Measurements from ENCODE around the gene REEP5. TPM values are rescaled to one million over a fixed set of nuclear protein-coding genes. Genes with fewer than 3 reads are reported as not detected.
A peak's percentile ranks its signal among the peaks of the same experiment; 100 is the strongest.
"Not testable (repeated sequence)": the region's sequence is repeated elsewhere in the genome, so short reads cannot be mapped to it uniquely, and the experiment has no call there.

REEP5 gene
- total and polyA plus RNA-seq, 5 experiments from 2014 or later = 33.1 to 59.2 (median 35.5) TPM

GRCh38 chr5:112908854-112909253, 13.2 kb downstream of the REEP5 start:
- ATAC-seq = no peak
- Mint-ChIP-seq H3K9me3 (no peaks in the 10 kb centered on the region), H3K4me1 (peaks cover 15 to 39% (median 20%) of the 10 kb centered on the region in 4 donors), H3K27ac (no peak overlapping the region), H3K4me3 (no peak overlapping the region), H3K36me3 (peaks cover 0 to 55% (median 7%) of the 10 kb centered on the region in 3 donors), H3K27me3 (no peaks in the 10 kb centered on the region)
- no peak for DNase-seq
- POLR2A ChIA-PET = no interaction called here

GRCh38 chr5:112907166-112907631, 14.8 kb downstream of the REEP5 start:
- Mint-ChIP-seq H3K36me3 (peaks cover 0 to 55% (median 8%) of the 10 kb centered on the region in 3 donors), H3K9me3 (no peaks in the 10 kb centered on the region), H3K4me1 (peaks cover 11 to 34% (median 17%) of the 10 kb centered on the region in 4 donors), H3K27ac (peak overlapping the region in 4 of 10 donors; percentile 7 to 87 (median 50)), H3K27me3 (no peaks in the 10 kb centered on the region), H3K4me3 (no peak overlapping the region)
- POLR2A ChIA-PET = interaction anchor here (1.0 kb wide), 1 partner anchor 9 kb away, joined by 4 read pairs; no protein-coding TSS in a partner anchor
- no peak for ATAC-seq
- DNase-seq = no peak

GRCh38 chr5:112906637-112907036, 15.4 kb downstream of the REEP5 start:
- Mint-ChIP-seq H3K9me3 (no peaks in the 10 kb centered on the region), H3K27ac (peak overlapping the region in 2 of 10 donors; percentile 33 to 49), H3K4me1 (peaks cover 11 to 31% (median 15%) of the 10 kb centered on the region in 4 donors), H3K27me3 (no peaks in the 10 kb centered on the region), H3K4me3 (no peak overlapping the region), H3K36me3 (peaks cover 0 to 60% (median 9%) of the 10 kb centered on the region in 3 donors)
- POLR2A ChIA-PET = interaction anchor here (1.0 kb wide), 1 partner anchor 10 kb away, joined by 4 read pairs; no protein-coding TSS in a partner anchor
- no peak for ATAC-seq
- DNase-seq = no peak

- DNase-seq, H3K4me3 Mint-ChIP-seq, POLR2A ChIA-PET, ATAC-seq, H3K9me3 Mint-ChIP-seq, H3K27me3 Mint-ChIP-seq: not testable (repeated sequence)
- Mint-ChIP-seq H3K36me3 (peaks cover 4 to 60% (median 15%) of the 10 kb centered on the region in 3 donors), H3K4me1 (peaks cover 8 to 30% (median 15%) of the 10 kb centered on the region in 4 donors), H3K27ac (peak overlapping the region in 1 of 10 donors; percentile 61)
These were observed 17.0 kb downstream of the REEP5 start for GRCh38 chr5:112904996-112905395.

GRCh38 chr5:112902561-112902960, 19.5 kb downstream of the REEP5 start:
- H3K4me3 Mint-ChIP-seq = no peak overlapping the region
- H3K27me3 Mint-ChIP-seq = no peaks in the 10 kb centered on the region
- H3K27ac Mint-ChIP-seq = peak overlapping the region in 4 of 10 donors; percentile 14 to 38 (median 36)
- H3K4me1 Mint-ChIP-seq = peaks cover 11 to 36% (median 15%) of the 10 kb centered on the region in 4 donors
- no peaks in the 10 kb centered on the region for H3K9me3 Mint-ChIP-seq
- DNase-seq = no peak
- ATAC-seq = no peak
- peaks cover 4 to 67% (median 16%) of the 10 kb centered on the region in 3 donors for H3K36me3 Mint-ChIP-seq
- POLR2A ChIA-PET = interaction anchor here (1.0 to 1.4 kb wide), 2 partner anchors 10 to 12 kb away, joined by 5 to 6 read pairs; no protein-coding TSS in a partner anchor

DNA sequence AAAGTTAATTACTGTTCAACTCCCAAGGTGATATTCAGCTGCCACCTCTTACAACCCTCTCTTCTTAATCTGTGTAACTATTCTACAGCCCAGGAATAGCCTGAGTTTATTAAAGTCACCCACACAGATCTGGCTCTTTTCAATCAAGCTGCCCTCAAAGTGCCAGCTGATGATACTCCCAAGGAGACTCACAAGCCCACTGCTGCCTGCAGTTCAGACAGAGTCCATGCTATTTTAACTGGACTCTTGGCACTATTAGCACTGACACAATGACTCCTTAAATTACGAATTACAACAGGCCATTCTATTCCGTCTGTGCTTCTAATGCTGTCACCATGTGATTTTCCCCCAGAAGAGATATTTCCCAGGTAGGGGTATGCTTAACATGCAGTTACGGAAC, 26.3 kb downstream of the REEP5 start:
- peaks cover 11 to 73% (median 22%) of the 10 kb centered on the region in 3 donors for H3K36me3 Mint-ChIP-seq
- no peaks in the 10 kb centered on the region for H3K9me3 Mint-ChIP-seq
- H3K27me3 Mint-ChIP-seq = no peaks in the 10 kb centered on the region
- peaks cover 7 to 18% (median 15%) of the 10 kb centered on the region in 4 donors for H3K4me1 Mint-ChIP-seq
- ATAC-seq (no peak), DNase-seq (no peak)
- no peak overlapping the region for H3K4me3 Mint-ChIP-seq
- no peak overlapping the region for H3K27ac Mint-ChIP-seq
- POLR2A ChIA-PET = no interaction called here

GRCh38 chr5:112892776-112893175, 29.3 kb downstream of the REEP5 start:
- Mint-ChIP-seq H3K4me3 (no peak overlapping the region), H3K36me3 (peaks cover 11 to 52% (median 16%) of the 10 kb centered on the region in 3 donors), H3K27ac (peak overlapping the region in 6 of 10 donors; percentile 24 to 84 (median 60)), H3K27me3 (no peaks in the 10 kb centered on the region), H3K9me3 (no peaks in the 10 kb centered on the region), H3K4me1 (peaks cover 15 to 25% (median 21%) of the 10 kb centered on the region in 4 donors)
- ATAC-seq = no peak
- POLR2A ChIA-PET = no interaction called here
- no peak for DNase-seq

GRCh38 chr5:112892066-112892465, 30.0 kb downstream of the REEP5 start:
- H3K27me3 Mint-ChIP-seq, H3K9me3 Mint-ChIP-seq, ATAC-seq, DNase-seq, POLR2A ChIA-PET, H3K4me3 Mint-ChIP-seq: not testable (repeated sequence)
- Mint-ChIP-seq H3K36me3 (peaks cover 11 to 45% (median 16%) of the 10 kb centered on the region in 3 donors), H3K27ac (peak overlapping the region in 3 of 10 donors; percentile 71 to 84 (median 75)), H3K4me1 (peaks cover 21 to 31% (median 25%) of the 10 kb centered on the region in 4 donors)

- H3K4me1 Mint-ChIP-seq = peaks cover 18 to 39% (median 31%) of the 10 kb centered on the region in 4 donors
- ATAC-seq (peak; percentile 56 to 84), DNase-seq (peak in 1 of 10 donors; percentile 14)
- peak overlapping the region; percentile 32 to 90 (median 85) for H3K27ac Mint-ChIP-seq
- H3K27me3 Mint-ChIP-seq = no peaks in the 10 kb centered on the region
- H3K36me3 Mint-ChIP-seq = peaks cover 6 to 21% (median 16%) of the 10 kb centered on the region in 3 donors
- H3K4me3 Mint-ChIP-seq = peak overlapping the region; percentile 6 to 81 (median 48)
- POLR2A ChIA-PET = no interaction called here
- no peaks in the 10 kb centered on the region for H3K9me3 Mint-ChIP-seq
These were observed 35.1 kb downstream of the REEP5 start for GRCh38 chr5:112886975-112887374.

GRCh38 chr5:112885001-112885400, 37.0 kb downstream of the REEP5 start:
- no peak for DNase-seq
- POLR2A ChIA-PET = interaction anchor here (1.3 to 1.6 kb wide), 2 partner anchors 24 to 37 kb away, joined by 4 to 11 read pairs; partner anchors contain the start of genes REEP5 and SRP19
- Mint-ChIP-seq H3K36me3 (peaks cover 0 to 20% (median 14%) of the 10 kb centered on the region in 3 donors), H3K4me3 (no peak overlapping the region), H3K27ac (peak overlapping the region in 5 of 10 donors; percentile 19 to 81 (median 69)), H3K9me3 (no peaks in the 10 kb centered on the region), H3K27me3 (no peaks in the 10 kb centered on the region), H3K4me1 (peaks cover 12 to 44% (median 31%) of the 10 kb centered on the region in 4 donors)
- ATAC-seq = no peak

DNA sequence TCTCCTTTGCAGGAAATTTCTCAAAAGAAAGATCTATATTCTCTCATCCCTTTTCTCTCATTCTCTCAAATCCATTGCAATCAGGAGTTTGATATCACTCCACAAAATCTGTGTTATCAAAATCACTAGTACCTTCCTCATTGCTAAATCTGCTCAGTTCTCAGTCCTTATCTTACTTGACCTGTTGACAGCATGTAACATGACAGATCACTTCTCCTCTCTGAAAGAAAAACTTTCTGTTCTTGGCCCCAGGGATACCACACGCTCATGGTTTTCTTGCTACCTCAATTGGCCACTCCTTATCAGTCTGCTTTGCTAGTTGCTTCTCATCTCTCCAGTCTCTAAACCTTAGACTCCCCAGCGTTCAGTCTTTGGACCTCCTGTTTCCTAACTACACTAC, 38.8 kb downstream of the REEP5 start:
- no peaks in the 10 kb centered on the region for H3K9me3 Mint-ChIP-seq
- H3K27ac Mint-ChIP-seq = no peak overlapping the region
- POLR2A ChIA-PET = no interaction called here
- H3K4me3 Mint-ChIP-seq = no peak overlapping the region
- H3K4me1 Mint-ChIP-seq = peaks cover 13 to 43% (median 34%) of the 10 kb centered on the region in 4 donors
- peaks cover 0 to 19% (median 17%) of the 10 kb centered on the region in 3 donors for H3K36me3 Mint-ChIP-seq
- H3K27me3 Mint-ChIP-seq = no peaks in the 10 kb centered on the region
- DNase-seq = no peak
- ATAC-seq = no peak

- H3K27ac Mint-ChIP-seq = peak overlapping the region in 8 of 10 donors; percentile 2 to 77 (median 44)
- peaks cover 7 to 33% (median 25%) of the 10 kb centered on the region in 4 donors for H3K4me1 Mint-ChIP-seq
- H3K4me3 Mint-ChIP-seq = no peak overlapping the region
- peaks cover 0 to 35% (median 12%) of the 10 kb centered on the region in 3 donors for H3K36me3 Mint-ChIP-seq
- POLR2A ChIA-PET = interaction anchor here (1.0 to 1.3 kb wide), 2 partner anchors 9 to 41 kb away, joined by 3 to 4 read pairs; no protein-coding TSS in a partner anchor
- no peaks in the 10 kb centered on the region for H3K27me3 Mint-ChIP-seq
- DNase-seq = no peak
- H3K9me3 Mint-ChIP-seq = no peaks in the 10 kb centered on the region
- no peak for ATAC-seq
These were observed 41.6 kb downstream of the REEP5 start for GRCh38 chr5:112880219-112880964.

DNA sequence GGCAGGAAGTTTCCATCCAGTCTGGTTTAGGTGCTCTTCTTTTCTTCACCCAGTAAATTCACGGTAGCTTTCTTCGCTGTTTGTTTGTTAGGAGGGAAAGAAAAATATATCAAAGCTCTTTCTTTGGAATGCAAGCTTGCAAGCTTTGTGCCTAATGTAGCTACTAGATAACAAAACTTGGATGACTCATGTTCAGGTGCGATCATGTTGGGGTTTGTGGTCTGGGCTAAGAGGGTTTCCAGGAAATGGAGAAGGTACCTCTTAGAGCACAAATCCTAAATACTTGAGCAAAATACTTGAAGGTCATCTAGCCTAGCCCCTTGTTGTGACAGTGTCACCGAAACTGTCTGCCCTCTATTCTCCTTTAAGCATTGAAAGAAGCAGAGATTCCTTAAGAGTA, 43.3 kb downstream of the REEP5 start:
- DNase-seq (peak in 6 of 10 donors; percentile 11 to 35 (median 17)), ATAC-seq (peak; percentile 80 to 91)
- Mint-ChIP-seq H3K4me3 (peak overlapping the region in 8 of 10 donors; percentile 4 to 73 (median 36)), H3K27ac (peak overlapping the region; percentile 4 to 96 (median 66)), H3K9me3 (no peaks in the 10 kb centered on the region), H3K4me1 (peaks cover 7 to 40% (median 25%) of the 10 kb centered on the region in 4 donors), H3K36me3 (peaks cover 0 to 46% (median 9%) of the 10 kb centered on the region in 3 donors), H3K27me3 (no peaks in the 10 kb centered on the region)
- POLR2A ChIA-PET = no interaction called here
